Activated CD4-positive, alpha-beta T cell treated with anti-CD3 and anti-CD28 coated beads for 48 hours (primary cell): Measurements from ENCODE around the gene RGS6.

Experiments used
- DNase-seq: peaks from one replicate; pipeline ENCODE4 v3.0.0-alpha.2; 2020

Gene RGS6

DNA sequence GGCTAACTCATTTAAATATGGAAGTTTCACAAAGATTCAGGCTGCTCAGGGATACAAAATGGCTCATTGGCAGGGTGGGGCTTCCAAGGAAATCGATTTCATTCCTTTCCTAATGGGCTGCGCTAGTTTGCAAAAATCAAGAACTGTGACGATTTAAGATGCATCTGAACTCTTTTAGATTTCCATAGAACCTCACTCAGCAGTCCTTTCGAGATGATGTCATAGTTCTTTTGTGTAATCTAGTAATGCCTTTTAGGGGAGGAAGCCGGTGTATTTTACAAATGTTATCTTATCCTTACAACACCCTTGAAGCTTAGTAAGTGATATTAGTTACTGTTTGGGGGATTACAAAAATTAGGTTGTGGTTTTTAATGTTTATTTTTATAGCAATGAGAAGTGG lies 239.8 kb downstream of the RGS6 start:
- DNase-seq = no peak

DNA sequence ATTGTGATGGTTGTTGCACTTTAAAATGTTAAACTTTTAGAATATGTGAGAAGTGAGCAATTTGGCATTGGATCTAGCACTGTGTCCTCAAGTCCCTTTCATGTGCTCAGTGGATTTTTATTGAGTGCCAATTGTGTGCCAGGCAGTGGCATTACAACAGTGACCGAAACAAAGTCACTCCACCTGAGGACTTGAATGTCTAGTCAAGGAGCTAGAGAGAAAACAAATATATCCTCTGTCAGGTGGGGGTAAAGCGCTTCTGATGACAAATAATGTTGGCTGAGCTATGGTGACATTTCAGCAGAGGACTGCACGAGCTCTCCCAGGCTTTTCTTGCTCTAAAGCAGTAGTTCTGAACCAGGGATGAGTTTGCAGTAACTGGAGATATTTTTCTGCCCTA lies 240.4 kb downstream of the RGS6 start:
- DNase-seq = no peak

GRCh38 chr14:72173038-72173720 lies 240.9 kb downstream of the RGS6 start:
- no peak for DNase-seq

GRCh38 chr14:72177251-72177650 lies 245.0 kb downstream of the RGS6 start:
- DNase-seq = no peak

DNA sequence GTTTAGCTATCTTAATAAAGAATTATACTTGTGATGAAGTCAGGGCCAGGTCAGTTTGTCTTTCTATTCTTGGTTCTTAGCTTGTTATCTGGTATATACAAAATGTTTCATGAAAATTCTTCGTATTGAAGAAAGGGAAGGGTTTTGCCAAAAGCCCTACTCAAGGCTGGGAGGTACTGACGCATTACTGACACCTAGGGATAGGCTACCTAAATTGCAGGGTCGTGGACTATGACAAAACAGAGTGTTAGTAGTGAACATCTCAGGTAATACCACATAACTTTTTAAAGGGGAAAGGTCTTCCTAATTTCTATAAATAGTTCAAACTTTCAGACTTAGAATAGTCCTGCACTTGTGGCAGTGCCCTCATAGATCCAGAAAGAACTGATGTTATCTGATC lies 246.3 kb downstream of the RGS6 start:
- DNase-seq = no peak

DNA sequence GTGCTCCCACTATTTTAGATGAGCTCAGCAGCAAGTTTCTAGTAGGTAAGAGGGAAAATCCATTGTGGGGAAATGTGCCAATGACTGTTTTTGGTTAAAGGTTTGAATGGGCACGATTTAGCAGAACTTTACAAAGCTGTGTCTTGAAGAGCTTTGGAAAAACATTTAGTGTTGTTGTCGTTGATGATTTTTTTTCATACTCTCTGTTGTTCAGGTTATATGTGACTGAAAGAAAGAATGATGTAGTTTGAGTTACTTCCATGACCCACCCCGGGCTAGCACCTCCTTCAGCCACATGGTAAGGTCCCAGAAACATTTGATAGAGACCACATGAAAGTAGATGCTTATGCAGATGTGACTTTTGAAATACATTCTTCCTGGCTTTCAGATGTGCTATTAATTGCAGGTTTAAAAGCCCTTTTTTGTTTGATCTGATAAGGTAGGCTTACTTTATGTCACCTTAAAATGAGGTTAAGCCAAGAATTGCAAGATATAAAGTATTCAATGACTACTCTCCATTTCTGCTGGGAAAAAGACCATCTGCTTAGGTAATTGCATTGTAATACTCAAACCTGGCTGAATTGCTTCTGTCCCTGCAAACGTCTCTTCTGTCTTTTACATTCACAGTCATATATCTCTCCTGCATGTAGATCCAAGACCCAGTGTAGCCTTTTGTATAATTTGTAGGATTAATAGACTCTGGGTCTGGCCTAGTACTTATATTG lies 250.6 kb downstream of the RGS6 start:
- DNase-seq = no peak

DNA sequence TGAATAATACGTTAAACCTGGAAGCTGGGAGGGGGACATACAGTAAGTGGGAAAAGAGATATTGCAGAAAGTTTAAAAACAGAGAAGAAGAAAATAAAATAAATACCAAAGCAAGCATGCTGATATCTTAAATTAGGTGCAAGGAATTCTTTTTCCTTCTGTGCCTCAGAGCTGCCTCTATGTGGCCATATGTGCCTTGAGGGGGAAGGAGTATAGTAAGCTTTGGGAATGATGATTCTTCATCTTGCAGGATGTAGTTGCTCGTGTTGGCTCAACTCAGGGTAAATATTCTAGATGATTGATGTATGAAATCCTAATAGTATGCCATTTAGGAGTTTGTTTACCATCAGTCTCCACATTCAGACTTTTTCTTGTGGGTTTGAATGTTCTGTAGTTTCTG lies 251.4 kb downstream of the RGS6 start:
- DNase-seq = no peak

DNA sequence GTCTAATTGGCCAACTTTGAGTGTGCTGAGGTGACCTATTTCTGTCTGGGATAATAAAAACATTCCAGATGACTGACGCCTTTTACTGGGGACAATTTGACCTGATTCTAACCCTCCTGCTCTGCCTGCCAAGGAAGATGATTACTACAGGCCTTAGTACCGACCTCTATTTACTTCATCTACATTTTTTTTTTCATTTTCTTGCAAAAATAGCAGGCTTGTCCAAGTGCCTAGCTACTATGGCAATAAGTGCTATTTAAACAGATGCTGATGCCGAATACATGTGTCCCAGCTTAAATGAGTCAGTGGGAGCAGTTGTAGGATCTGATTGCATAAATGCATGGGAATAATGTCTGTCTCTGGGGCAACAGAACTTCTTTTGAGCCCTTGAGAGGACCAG lies 254.3 kb downstream of the RGS6 start:
- no peak for DNase-seq

DNA sequence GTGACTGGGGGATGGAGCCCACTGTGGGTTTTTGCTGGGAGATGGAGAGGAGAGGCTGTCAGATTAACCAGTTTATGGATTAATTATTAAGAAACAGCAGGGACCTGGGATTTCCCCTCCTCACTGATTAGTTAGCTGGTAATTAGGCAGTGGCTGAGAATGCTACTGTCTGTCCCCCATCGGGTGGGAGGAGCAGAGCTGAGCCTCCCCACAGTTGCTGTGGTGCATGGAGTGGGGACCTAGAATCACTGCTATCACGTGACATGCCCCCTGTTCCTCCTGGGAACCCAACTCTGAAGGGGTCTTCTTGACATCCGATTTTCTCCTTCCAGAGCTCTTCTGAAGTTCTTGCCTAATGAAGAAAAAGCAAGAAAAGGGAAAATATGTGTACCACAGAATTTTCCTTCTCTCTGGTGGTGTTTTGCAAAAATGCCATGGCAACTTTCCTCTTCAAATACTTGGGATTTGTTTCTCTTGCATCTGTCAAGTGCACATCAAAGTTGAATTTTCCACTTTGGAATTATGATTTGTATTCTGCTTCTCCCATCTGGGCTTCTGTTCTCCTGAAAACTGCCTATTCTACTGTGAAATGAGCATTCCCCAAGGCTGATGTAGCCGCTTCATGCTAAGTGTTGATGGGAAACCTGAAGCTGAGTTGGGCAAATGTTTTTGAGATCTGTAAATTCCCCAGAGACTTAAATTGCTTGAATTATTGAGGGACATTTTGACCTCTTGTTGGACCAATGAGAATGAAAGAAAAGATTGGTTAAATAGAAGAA lies 264.2 kb downstream of the RGS6 start:
- no peak for DNase-seq

- no peak for DNase-seq
Observed at GRCh38 chr14:72201645-72202044, 269.4 kb downstream of the RGS6 start.

DNA sequence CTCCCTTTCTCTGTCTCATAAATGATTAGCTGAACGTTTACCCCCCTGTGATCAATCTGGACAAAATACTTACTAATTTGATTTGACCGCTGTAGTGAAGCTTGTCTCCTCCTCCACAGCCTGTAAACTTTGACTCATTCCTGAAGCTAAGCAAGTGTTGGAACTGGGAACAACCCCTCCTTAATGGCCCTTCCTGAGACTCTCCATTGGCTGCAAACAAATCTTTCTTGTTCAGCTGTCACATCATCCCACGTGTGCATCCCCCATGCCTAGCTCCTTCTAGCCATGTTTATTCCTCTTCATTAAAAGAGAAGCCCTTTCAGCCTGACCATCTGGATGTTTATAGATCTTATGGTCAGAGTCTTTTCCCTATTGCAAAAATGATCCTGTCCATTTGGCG lies 281.2 kb downstream of the RGS6 start:
- DNase-seq = no peak

DNA sequence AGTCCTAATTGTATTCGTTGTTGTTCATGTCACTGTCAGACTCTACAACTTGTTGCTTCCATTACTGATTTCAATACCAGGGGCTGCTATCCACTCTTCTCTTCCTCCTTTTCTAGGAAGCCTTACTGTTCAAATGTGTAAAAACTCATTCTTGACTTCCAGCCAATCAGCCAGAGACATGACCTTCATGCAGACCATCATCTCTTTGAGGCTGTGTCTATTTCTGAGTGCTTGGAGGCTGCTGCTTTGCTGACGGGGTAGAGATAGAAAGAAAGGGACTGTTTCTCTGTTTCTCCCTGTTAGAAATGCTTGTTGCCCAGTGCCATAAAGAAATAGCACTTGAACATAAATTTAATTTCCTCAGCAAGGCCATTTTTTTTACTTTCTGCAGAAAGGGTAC lies 282.9 kb downstream of the RGS6 start:
- DNase-seq = no peak

DNA sequence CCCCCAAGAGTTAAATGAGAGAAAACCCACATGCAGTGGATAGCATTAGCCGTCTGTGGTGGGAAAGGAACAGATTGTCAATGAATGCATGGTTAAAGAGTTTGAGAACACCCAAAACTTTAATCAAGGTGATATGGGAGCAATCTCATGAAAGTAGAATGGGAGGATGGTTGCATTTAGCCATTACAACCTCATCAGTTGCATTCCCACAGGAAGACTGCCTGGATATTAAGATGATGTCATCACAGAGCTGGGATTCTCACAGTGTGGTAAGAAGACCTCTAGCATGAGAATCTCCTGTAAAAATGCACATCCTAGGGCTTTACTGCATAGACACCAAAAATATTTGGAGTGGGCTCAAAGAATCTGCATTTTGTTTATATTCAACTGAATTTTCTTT lies 284.9 kb downstream of the RGS6 start:
- DNase-seq = no peak

GRCh38 chr14:72222046-72222445 lies 289.8 kb downstream of the RGS6 start:
- no peak for DNase-seq

DNA sequence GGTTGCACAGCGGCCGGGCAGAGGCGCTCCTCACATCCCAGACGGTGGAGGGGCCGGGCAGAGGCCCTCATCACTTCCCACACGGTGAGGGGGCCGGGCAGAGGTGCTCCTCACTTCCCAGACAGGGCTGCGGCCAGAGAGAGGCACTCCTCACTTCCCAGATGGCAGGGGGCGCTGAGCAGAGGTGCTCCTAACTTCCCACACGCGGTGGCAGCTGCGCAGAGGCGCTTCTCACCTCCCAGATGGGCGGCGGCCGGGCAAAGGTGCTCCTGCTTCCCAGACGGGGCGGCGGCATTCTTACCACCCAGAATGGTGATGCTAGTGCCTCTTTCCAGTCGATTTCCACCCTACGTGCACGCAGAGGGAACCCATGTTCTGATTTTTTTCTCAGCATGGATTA lies 304.4 kb downstream of the RGS6 start:
- no peak for DNase-seq

- no peak for DNase-seq
Observed at GRCh38 chr14:72237722-72238666, 305.8 kb downstream of the RGS6 start.

GRCh38 chr14:72243309-72244293 lies 311.4 kb downstream of the RGS6 start:
- DNase-seq = no peak

GRCh38 chr14:72247896-72248465 lies 315.8 kb downstream of the RGS6 start:
- DNase-seq = no peak

DNA sequence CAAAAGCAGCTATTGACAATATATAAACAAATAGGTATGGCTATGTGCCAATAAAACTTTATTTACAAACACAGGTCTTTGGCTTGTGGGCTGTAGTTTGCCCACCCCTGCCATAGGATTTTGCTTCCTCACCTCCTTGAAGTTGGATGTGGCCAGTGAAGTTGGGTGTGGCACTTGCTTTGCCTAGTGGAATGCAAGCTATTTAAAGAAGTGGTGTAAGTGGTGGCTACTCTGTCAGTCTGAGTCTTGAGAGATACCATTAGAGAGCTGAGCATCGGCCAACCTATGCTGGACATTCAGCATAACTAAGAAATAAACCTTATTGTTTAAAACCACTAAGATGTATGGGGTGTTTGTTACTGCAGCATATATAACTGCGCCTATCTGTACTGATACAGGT lies 321.3 kb downstream of the RGS6 start:
- DNase-seq = no peak

GRCh38 chr14:72254202-72254936 lies 322.1 kb downstream of the RGS6 start:
- DNase-seq = no peak
